Measurements from ENCODE around the gene MTMR4. TPM values are rescaled to one million over a fixed set of nuclear protein-coding genes. Genes with fewer than 3 reads are reported as not detected.

Gene MTMR4
- polyA plus RNA-seq, 3 donors, result 7.2 to 20.7 (median 8.4) TPM

DNA sequence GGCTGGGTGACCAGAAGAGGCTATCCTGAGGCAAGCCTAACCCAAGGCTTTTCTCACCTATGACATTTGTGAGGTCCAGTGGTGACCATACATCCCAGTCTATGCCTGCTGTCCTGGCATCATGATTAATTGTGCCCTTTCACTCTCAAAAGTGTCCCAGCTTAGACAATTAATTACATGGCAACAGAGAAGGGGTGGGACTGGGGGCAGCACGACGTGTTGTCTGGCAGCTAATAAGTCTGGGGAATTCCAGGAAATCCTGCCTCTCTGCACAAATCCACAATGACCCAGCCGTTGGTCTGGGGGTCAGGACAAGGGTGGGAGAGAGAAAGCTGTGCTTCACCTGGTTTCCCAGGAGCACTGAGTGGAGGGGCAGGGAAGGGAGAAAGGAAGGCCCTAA lies 14.0 kb upstream of the MTMR4 start:
- Histone ChIP-seq H3K4me3 (replicated peaks in 1 of 3; ENCODE audit: low read depth in 2 of 3, low read length in 3 of 3) (no peak overlapping the region), H3K4me2 (replicated peaks; ENCODE audit: extremely low read depth, low read length, poor library complexity, severe bottlenecking) (no peak overlapping the region), H3K27ac (ENCODE audit: low read depth in 1 of 2, low read length in 2 of 2) (no peak overlapping the region), H2AFZ (ENCODE audit: insufficient read depth, low read depth, low read length, poor library complexity, severe bottlenecking) (no peak overlapping the region), H4K20me1 (ENCODE audit: insufficient read depth, low read length) (no peaks in the 10 kb centered on the region), H3K79me2 (ENCODE audit: insufficient read depth, low read length) (no peaks in the 10 kb centered on the region), H3K9me3 (replicated peaks in 1 of 2; ENCODE audit: control insufficient read depth in 1 of 2, insufficient read depth in 1 of 2, low read length in 2 of 2) (no peaks in the 10 kb centered on the region), H3K36me3 (replicated peaks in 1 of 2; ENCODE audit: control insufficient read depth in 1 of 2, insufficient read depth in 2 of 2, low read length in 2 of 2) (no peaks in the 10 kb centered on the region), H3K9ac (ENCODE audit: insufficient read depth, low read length, poor library complexity, severe bottlenecking) (no peak overlapping the region), H3K4me1 (ENCODE audit: control insufficient read depth in 1 of 2, insufficient read depth in 2 of 2, low read length in 2 of 2) (peaks cover 28 to 36% of the 10 kb centered on the region in 2 donors), H3K27me3 (ENCODE audit: control insufficient read depth in 2 of 2, insufficient read depth in 2 of 2, low read length in 2 of 2) (peaks cover 4 to 31% of the 10 kb centered on the region in 2 donors)
- Mint-ChIP-seq H3K9me3 (peaks cover 0 to 2% (median 0%) of the 10 kb centered on the region in 7 donors), H3K4me1 (peaks cover 36% of the 10 kb centered on the region), H3K27ac (no peak overlapping the region), H3K36me3 (peaks cover 0 to 13% of the 10 kb centered on the region in 2 donors), H3K4me3 (no peak overlapping the region), H3K27me3 (ENCODE audit: low read depth in 3 of 3) (peaks cover 39 to 52% (median 40%) of the 10 kb centered on the region in 3 donors)
- TF ChIP-seq CTCF (IDR thresholded peaks at IDR 0.05), result no peak
- DNase-seq, result no peak
- intact Hi-C loops (cut with micrococcal nuclease), result loop anchor here in 1 of 2 donors (10.0 kb wide), 1 partner anchor 56 kb away; no protein-coding TSS in a partner anchor
- no CpG with 5 or more reads among the region's 3 CpGs for WGBS (ENCODE audit: insufficient coverage)

GRCh38 chr17:58527949-58528348 lies 13.5 kb upstream of the MTMR4 start:
- no peaks in the 10 kb centered on the region for H3K79me2 ChIP-seq (ENCODE audit: insufficient read depth, low read length)
- H3K4me3 ChIP-seq (replicated peaks in 1 of 3; ENCODE audit: low read depth in 2 of 3, low read length in 3 of 3), result no peak overlapping the region
- H3K36me3 ChIP-seq (replicated peaks in 1 of 2; ENCODE audit: control insufficient read depth in 1 of 2, insufficient read depth in 2 of 2, low read length in 2 of 2), result no peaks in the 10 kb centered on the region
- no peaks in the 10 kb centered on the region for H4K20me1 ChIP-seq (ENCODE audit: insufficient read depth, low read length)
- no peak for TF ChIP-seq CTCF (IDR thresholded peaks at IDR 0.05)
- 61% methylated on average over 3 of the region's 3 CpGs for WGBS (ENCODE audit: insufficient coverage)
- H2AFZ ChIP-seq (ENCODE audit: insufficient read depth, low read depth, low read length, poor library complexity, severe bottlenecking), result no peak overlapping the region
- peaks cover 39 to 52% (median 39%) of the 10 kb centered on the region in 3 donors for H3K27me3 Mint-ChIP-seq (ENCODE audit: low read depth in 3 of 3)
- no peak overlapping the region for H3K4me2 ChIP-seq (replicated peaks; ENCODE audit: extremely low read depth, low read length, poor library complexity, severe bottlenecking)
- no peak overlapping the region for H3K9ac ChIP-seq (ENCODE audit: insufficient read depth, low read length, poor library complexity, severe bottlenecking)
- peaks cover 0 to 8% of the 10 kb centered on the region in 2 donors for H3K36me3 Mint-ChIP-seq
- peaks cover 23 to 31% of the 10 kb centered on the region in 2 donors for H3K4me1 ChIP-seq (ENCODE audit: control insufficient read depth in 1 of 2, insufficient read depth in 2 of 2, low read length in 2 of 2)
- H3K27ac ChIP-seq (ENCODE audit: low read depth in 1 of 2, low read length in 2 of 2), result no peak overlapping the region
- H3K4me3 Mint-ChIP-seq, result no peak overlapping the region
- H3K27me3 ChIP-seq (ENCODE audit: control insufficient read depth in 2 of 2, insufficient read depth in 2 of 2, low read length in 2 of 2), result peaks cover 4 to 31% of the 10 kb centered on the region in 2 donors
- H3K4me1 Mint-ChIP-seq, result peaks cover 31% of the 10 kb centered on the region
- H3K9me3 Mint-ChIP-seq, result peaks cover 0 to 2% (median 0%) of the 10 kb centered on the region in 7 donors
- DNase-seq, result peak in 1 of 3 donors; percentile 32
- no peaks in the 10 kb centered on the region for H3K9me3 ChIP-seq (replicated peaks in 1 of 2; ENCODE audit: control insufficient read depth in 1 of 2, insufficient read depth in 1 of 2, low read length in 2 of 2)
- no peak overlapping the region for H3K27ac Mint-ChIP-seq
- intact Hi-C loops (cut with micrococcal nuclease), result loop anchor here in 1 of 2 donors (10.0 kb wide), 1 partner anchor 57 kb away; no protein-coding TSS in a partner anchor

Measured in CD14-positive monocyte (primary cell).